CD1c-positive myeloid dendritic cell (primary cell): ENCODE measurements around the gene CBLN3.

Experiments used
- DNase-seq: peaks from one replicate; pipeline ENCODE4 v3.0.0-alpha.2; 2016; ENCODE audit errors: extremely low spot score

CBLN3 gene

GRCh38 chr14:24439257-24439656 lies 9.8 kb upstream of the CBLN3 start:
- DNase-seq = no peak

DNA sequence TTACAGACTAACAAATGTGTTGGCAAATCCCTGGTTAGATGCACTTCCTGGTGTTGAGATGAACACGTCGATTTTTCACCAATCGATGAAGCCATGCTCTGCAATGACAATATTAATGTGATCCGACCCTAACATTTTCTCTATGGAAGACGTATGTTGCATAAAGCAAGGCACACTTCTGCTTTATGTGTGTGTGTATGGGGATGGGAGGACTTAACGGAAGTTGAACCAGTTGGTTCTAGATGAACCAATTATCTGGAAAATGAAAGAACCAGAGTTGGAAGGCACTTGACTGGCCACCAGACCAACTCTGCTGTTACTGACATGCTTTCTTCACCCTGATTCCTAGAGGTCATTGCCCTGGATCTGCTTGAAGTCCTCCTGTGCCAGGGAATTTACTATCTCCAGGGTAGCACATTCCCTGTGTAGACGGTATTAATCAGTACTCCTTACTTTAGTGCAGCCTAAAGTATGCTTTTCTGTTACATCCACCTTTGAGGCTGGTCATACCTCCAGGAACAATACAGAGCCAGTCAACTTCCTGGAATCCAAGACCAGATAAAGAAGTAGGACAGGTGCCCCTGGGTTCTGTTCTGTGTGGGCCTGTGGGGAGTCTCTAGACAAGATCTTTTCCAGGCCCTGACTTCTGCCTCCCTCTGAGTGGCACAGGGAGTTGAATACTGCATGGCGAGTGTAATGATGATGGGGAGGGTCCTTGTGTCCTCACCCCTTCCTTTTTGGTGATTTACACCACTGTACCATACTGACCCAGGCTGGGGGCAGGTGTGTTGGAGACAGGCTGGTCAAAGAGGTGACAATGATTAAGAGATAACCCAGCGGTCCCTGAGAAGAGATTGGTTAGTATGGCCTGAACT lies 9.0 kb upstream of the CBLN3 start:
- peak; percentile 67 for DNase-seq

GRCh38 chr14:24437736-24438067 lies 8.2 kb upstream of the CBLN3 start:
- DNase-seq = no peak

DNA sequence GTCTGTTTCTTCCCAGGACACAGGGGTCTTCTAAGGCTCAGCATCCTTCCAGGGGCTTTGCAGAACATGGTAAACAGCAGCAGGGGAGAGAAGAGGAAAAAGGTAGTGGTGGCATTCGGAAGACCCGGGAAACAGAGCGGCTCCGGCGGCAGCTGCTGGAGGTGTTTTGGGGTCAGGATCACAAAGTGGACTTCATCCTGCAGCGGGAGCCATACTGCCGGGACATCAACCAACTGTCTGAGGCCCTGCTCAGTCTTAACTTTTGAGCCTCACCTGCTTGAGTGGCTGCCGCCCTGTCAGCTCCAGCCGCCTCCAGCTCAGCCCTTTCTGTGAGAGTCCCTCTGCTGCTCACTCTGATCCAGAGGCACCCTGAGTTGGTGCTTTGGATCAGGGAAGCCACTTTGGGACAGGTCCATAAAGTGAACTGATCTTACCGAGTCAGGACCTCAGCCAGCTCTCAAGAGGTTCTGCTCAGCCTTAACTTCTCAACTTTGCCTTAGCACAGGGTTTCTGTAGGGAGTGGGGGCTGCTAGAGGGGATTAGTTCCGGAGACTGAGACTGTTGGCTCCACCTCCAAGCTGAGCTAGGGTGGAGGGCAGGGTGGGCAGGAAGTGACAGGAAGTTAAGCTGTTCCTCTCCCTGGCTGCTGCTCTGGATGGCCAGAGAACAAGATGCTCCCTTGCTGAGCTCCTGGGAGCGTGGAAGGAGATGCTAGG lies 7.7 kb upstream of the CBLN3 start:
- DNase-seq = no peak

DNA sequence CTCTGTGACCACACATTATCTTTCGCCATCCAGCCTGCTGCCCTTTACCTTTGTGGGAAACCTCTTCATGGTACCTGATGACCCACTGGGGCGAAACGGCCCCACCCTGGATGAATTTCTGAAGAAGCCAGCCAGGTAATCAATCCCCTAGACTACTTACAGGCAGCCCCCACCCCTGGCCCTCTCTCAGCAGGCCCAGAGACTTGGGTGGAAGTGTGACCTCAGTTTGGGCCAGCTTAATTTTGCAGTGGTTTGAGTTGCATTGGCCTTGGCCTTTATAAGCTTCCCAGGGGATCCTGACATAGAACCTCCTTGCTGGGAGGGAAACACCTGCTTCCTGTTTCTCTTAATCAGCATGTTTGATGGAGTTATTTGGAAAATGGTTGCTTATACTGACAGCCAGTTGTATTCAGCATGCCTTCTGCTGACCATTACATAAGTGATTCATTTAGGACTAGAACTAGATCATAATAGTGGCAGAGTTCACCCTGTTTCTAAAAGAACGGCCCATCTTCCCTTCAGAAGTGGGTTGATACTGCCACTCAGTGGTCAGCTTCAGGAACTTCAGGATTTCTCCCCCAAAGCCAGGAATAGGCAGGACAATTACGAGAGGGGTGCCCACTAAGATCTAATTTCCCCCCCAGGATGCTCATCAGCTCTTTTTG lies 7.0 kb upstream of the CBLN3 start:
- peak; percentile 78 for DNase-seq

- no peak for DNase-seq
Observed at GRCh38 chr14:24435998-24436354, 6.5 kb upstream of the CBLN3 start.

DNA sequence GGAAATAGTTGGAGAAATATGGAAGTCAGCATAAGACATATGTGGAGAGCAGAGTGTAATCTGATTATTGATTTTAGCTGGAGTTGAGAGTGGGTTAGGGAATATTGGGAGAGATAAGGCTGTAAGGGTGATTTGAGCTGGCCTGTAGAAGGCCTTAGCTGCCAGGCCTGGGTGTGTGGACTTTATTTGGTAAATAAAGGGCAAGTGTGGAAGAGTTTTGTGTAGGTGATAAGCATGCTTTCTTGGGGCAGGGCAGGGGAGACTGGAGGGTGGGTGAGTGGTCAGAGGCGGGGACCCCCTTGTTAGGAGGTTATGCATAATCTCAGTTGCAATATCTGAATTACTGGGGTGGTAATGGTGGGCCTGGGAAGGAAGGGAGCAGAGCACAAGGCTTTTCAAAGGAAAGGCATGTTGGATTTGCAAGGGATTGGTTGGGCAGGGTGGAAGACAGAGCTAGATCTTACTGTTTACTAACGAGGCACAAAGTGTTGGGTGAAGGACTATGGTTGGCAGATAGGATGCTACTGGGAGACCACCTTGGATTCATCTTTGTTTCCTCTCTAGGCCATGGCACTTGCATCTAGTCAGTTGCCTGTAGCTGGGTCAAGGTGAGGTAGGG lies 5.8 kb upstream of the CBLN3 start:
- no peak for DNase-seq

- no peak for DNase-seq
Observed at GRCh38 chr14:24434676-24435075, 5.2 kb upstream of the CBLN3 start.

DNA sequence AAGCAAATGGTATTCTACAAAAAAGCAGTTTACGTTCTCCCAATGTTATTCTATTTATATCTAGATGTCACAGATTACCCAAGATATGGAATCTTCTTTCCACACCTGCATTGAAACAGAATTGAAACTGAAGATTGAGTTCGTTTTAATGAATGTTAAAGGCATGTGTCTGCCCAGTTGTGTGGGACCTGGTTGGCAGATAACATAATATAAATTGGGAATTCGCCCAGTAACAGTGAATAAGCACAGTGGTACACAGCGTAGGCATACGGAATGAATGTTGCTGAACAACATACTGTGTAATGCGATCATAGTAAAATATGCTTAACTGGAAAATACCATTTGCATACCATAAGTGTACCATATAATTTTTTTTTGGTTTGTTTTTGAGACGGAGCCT lies 4.6 kb upstream of the CBLN3 start:
- DNase-seq = no peak

DNA sequence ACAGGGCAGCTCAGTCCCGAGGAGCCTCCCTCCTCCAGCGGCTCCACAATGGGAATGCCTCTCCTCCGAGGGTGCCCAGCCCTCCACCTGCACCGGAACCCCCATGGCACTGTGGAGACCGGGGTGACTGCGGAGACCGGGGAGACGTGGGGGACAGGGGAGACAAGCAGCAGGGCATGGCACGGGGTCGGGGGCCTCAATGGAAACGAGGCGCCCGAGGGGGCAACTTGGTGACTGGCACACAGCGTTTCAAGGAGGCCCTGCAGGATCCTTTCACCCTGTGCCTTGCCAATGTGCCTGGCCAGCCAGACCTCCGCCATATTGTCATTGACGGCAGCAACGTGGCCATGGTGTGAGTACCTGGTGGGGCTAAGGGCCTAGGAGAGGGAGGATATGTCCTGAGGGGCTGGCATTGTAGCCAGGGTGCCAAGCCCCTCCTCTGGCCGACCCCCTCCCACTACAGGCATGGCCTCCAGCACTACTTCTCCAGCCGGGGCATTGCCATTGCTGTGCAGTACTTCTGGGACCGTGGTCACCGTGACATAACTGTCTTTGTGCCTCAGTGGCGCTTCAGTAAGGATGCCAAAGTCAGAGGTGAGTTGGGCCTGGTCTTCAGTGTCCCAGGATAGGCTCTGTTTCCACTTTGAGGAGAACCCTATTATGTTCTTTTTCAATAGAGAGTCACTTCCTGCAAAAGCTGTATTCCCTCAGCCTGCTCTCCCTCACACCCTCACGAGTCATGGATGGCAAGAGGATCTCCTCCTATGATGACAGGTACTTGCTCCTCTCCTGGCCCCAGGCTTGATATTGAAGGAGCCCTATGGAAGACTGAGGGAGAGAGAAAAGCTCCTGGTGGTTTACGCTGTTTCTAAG lies 3.0 kb upstream of the CBLN3 start:
- no peak for DNase-seq

DNA sequence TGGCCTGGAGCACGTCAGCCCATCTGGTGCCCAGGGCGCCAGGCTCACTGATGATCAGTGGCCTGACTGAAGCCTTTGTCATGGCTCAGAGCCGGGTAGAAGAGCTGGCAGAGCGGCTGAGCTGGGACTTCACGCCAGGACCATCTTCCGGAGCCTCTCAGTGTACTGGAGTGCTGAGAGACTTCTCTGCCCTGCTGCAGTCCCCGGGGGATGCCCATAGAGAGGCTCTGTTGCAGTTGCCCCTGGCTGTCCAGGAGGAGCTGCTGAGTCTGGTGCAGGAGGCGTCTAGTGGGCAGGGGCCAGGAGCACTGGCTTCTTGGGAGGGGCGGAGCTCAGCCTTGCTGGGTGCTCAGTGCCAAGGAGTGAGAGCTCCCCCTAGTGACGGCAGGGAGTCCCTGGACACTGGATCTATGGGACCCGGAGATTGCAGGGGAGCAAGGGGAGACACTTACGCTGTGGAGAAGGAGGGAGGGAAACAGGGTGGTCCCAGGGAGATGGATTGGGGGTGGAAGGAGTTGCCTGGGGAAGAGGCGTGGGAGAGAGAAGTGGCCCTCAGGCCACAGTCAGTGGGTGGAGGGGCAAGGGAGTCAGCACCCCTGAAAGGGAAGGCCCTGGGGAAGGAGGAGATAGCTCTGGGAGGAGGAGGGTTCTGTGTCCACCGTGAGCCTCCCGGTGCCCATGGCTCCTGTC lies 2.2 kb upstream of the CBLN3 start:
- DNase-seq = peak; percentile 92

DNA sequence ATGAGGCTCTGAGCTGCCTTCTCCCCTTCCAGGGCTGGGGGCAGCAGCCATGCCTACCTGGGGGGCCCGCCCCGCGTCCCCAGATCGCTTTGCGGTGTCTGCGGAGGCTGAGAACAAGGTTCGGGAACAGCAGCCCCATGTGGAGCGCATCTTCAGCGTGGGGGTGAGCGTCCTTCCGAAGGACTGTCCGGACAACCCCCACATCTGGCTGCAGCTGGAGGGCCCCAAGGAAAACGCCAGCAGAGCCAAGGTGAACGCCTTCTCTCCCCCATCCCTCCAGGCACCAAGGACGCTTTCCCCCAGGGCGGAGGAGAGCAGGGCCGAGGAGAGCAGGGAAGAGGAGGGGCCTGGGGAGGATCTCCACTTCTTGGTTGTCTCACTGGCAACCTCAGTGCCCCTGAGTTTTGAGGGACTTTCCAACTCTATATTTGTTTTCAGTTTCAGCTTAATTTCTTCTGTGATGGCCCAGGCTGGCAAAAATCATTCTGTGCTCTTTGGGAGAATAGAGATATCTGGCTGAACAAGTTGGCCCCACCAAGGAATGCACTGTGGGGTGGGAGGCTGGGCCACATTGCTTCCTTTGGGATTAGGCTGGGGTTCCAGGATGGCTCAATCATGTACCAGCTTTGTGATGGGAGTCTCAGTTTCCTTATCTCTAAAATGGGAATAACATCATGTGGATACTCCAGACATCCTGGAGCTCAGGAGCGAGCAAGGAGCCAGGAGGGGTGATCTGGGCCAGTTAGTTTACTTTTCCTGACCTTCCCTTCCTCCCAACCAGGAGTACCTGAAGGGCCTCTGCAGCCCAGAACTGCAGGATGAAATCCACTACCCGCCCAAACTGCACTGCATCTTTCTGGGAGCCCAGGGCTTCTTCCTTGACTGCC lies 1.5 kb upstream of the CBLN3 start:
- peak; percentile 42 for DNase-seq

DNA sequence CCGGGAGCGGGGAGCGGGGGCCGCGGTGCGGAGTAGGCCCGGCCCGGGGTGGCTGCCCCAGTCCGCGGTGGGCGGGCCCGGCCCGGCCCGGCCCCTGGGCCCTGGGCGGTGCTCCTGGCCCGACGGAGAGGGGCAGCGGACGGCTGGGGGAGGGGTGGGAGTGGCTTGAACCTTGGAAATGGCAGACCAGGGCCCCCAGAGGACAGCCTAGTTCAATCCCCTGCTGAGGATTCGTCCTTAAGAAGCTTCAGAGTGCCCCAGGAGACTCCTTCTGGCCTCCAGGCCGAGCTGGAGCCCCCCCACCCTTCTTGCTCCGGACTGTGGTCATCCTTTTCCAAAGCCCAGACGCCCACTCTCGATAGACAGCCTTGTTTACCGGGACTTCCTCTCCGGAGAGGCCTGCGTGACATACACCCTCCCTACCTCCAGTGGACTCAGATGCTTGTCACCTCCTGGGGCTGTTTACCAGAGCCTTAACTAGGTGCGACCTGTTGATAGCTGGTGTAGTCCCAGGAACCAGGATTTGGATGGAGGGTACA lies 744 bp upstream of the CBLN3 start:
- DNase-seq = peak; percentile 84

DNA sequence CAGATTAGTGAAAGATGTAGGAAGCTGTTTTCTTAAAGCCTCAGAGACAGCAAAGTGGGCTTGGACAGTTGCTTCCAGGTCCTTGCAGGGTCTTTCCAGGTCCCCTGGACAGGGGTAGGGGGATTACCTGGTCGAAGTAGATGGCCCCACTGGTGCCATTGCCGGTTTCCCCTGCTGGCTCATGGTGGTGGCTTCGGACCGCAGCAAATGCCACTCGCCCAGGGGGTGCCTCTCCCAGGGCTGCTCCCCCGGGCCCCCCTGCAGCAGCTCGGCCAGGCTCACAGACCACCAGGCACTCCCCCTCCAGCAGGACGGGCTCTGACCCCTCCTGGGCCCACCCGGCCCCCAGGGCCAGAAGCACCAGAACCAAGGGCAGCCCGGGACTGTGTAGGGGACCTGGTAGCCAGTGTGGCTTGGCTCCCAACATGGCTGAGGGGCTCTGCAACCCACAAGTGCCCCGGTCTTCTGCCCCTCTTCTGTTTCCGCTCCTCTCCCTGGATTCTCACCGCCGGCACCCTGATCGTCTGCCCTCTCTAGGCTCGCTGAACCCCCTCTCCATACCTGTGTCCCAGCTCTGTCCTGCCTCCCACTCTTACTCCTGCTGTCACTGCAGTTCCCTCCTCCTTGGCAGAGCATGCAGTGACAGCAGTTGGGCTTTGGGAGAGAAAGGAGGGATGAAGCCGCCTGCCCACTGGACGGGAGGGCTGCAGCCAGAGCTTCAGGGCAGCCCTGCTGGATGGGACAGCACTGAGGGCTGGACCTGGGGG lies 657 bp downstream of the CBLN3 start:
- no peak for DNase-seq

- no peak for DNase-seq
Observed at GRCh38 chr14:24427537-24428508, 1.6 kb downstream of the CBLN3 start.

DNA sequence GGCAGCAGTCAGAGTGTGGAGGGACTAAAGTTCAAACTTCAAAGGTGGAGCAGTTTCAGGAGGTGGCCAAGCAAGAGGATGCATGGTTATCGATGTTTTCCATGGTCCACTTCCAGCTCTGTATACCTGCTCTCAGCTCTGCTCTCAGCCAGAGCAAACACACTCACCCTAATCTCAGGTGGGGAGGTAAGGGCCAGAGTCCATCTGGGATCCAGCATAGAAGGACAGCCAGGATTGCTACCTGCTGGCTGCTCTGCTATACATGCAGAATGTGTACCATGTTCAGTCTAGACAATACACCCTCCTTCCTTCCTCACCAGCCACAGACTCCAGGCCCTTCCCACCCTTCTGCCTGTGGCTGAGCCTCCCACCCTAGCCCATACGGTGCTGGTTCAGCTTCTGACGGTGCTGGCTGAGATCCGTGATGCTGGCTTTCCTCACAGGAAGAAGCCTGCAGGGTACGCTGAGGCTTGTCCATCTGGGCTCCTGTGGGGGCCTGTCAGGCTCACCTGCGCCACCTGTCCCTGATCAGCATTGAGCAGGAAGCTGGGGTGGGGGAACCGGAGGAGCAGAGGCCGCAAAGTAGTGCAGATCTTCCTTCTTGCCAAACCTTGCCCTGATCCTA lies 2.4 kb downstream of the CBLN3 start:
- DNase-seq = no peak
